Transverse colon (tissue), 4 donors: ENCODE measurements around the gene ZFAND3. TPM values are rescaled to one million over a fixed set of nuclear protein-coding genes. Genes with fewer than 3 reads are reported as not detected.

ENCODE experiments used
- DNase-seq: peaks from one replicate; pipeline ENCODE4 v3.0.0-alpha.2; 2019
- H3K27ac ChIP-seq, 4 donors: fragments of 200-600 bp; sonication (generic); 2 replicates each; pipeline ENCODE4 v1.5.1; 2016 to 2018; ENCODE audit warnings: inconsistent platforms in 4 of 4
- H3K27me3 ChIP-seq: fragments of 200-600 bp; sonication (generic); 2 replicates; pipeline ENCODE4 v1.5.1; 2017; ENCODE audit warnings: inconsistent platforms
- H3K36me3 ChIP-seq, 4 donors: fragments of 200-600 bp; sonication (generic); 2 replicates each; pipeline ENCODE4 v1.5.1; 2017 to 2019; ENCODE audit warnings: inconsistent platforms in 4 of 4
- H3K4me1 ChIP-seq, 4 donors: fragments of 200-600 bp; sonication (generic); 2 replicates each; pipeline ENCODE4 v1.5.1; 2017 to 2020; ENCODE audit warnings: inconsistent platforms in 4 of 4
- H3K4me3 ChIP-seq, 4 donors: fragments of 200-600 bp; sonication (generic); 1 replicate in 1 of 4; 2 replicates in 3 of 4; pipeline versions ENCODE4 v1.5.1 to v1.6.1; 2017 to 2019; ENCODE audit warnings: inconsistent platforms in 4 of 4
- H3K9me3 ChIP-seq, 2 donors: fragments of 200-600 bp; sonication (generic); 2 replicates each; pipeline ENCODE4 v1.5.1; 2017 to 2019; ENCODE audit warnings: inconsistent platforms in 2 of 2
- EP300 ChIP-seq: sonication (generic); formaldehyde crosslinking; IDR thresholded peaks from one replicate; pipeline ENCODE4 v1.6.1; 2017; ENCODE audit warnings: antibody characterized with exemption, low read depth
- POLR2A ChIP-seq: fragments of 450-650 bp; IDR thresholded peaks from one replicate; pipeline ENCODE4 v1.6.1; 2016; ENCODE audit warnings: antibody characterized with exemption, mild to moderate bottlenecking, moderate library complexity
- POLR2AphosphoS5 ChIP-seq, 3 donors: sonication (generic); formaldehyde crosslinking; IDR thresholded peaks; one replicate each; pipeline ENCODE4 v1.6.1; 2016; ENCODE audit warnings: antibody characterized with exemption in 3 of 3
- WGBS, 2 donors: methylation state at CpG; one replicate each; pipeline ENCODE4 v1.1.5; 2018; ENCODE audit warnings: low coverage in 1 of 2; 5-methylcytosine and 5-hydroxymethylcytosine counted together
- in situ Hi-C, 4 donors: fragments of 200-750 bp; cut with MboI; loops; one replicate each; pipeline versions ENCODE4 v1.15.0 to v1.15.1; 2017; ENCODE audit warnings: low sequenced_read_pairs in 3 of 4, low pct_ligation_motif_present in 1 of 4, low pct_unique_long_range_greater_than_20kb in 1 of 4
- intact Hi-C: fragments of 100-400 bp; cut with DNase I; formaldehyde crosslinking; loops from one replicate; pipeline ENCODE4 v1.15.1; 2023; ENCODE audit warnings: low total_unique reads
- total RNA-seq, 4 donors: library from RNA; depleted of rRNA; stranded (reverse); fragments of >200 nt; gene quantifications; one replicate each; pipeline ENCODE4 v1.1.0, GENCODE V29; 2016
- TF ChIP-seq, protein P1 (sequence below), 5 experiments: fragments of 200-600 bp in 3 of 5; fragments of 450-650 bp in 2 of 5; sonication (generic) in 3 of 5; IDR thresholded peaks; 1 replicate in 2 of 5; 2 replicates in 3 of 5; pipeline ENCODE4 v1.5.1; 2016 to 2017; ENCODE audit warnings: antibody characterized with exemption in 5 of 5, inconsistent platforms in 3 of 5, mild to moderate bottlenecking in 2 of 5, moderate library complexity in 1 of 5

Gene ZFAND3
- total RNA-seq, 4 donors from 2014 or later = 20.5 to 83.4 (median 36.5) TPM

DNA sequence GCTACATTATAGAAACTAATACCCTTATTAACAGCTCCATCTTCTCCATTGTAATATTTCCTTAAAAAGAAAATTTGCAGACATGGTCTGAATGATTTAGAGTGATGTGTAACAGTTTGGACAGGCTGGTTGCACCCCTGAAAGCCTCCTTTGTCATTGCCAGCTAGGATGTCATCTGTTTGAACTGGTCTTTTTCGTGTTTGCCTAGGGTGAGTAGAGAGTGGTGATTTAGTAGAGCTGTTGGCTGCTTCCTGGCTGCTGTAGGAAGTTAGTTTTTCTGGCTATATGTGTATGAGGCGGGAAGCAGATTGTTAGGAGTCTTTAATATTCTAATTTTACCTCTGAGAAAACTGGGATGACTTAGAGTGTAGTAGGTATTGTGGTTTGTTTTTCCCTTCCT is 101.1 kb downstream of the ZFAND3 start:
- Histone ChIP-seq H3K9me3 (no peaks in the 10 kb centered on the region), H3K4me3 (no peak overlapping the region), H3K4me1 (peaks cover 0 to 56% (median 19%) of the 10 kb centered on the region in 4 donors), H3K27me3 (no peaks in the 10 kb centered on the region), H3K27ac (no peak overlapping the region), H3K36me3 (no peaks in the 10 kb centered on the region)
- DNase-seq = no peak
- in situ Hi-C loops = no loop called here
- intact Hi-C loops = no loop called here
- TF ChIP-seq, protein P1, sequence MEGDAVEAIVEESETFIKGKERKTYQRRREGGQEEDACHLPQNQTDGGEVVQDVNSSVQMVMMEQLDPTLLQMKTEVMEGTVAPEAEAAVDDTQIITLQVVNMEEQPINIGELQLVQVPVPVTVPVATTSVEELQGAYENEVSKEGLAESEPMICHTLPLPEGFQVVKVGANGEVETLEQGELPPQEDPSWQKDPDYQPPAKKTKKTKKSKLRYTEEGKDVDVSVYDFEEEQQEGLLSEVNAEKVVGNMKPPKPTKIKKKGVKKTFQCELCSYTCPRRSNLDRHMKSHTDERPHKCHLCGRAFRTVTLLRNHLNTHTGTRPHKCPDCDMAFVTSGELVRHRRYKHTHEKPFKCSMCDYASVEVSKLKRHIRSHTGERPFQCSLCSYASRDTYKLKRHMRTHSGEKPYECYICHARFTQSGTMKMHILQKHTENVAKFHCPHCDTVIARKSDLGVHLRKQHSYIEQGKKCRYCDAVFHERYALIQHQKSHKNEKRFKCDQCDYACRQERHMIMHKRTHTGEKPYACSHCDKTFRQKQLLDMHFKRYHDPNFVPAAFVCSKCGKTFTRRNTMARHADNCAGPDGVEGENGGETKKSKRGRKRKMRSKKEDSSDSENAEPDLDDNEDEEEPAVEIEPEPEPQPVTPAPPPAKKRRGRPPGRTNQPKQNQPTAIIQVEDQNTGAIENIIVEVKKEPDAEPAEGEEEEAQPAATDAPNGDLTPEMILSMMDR (IDR thresholded peaks at IDR 0.05) = no peak
- TF ChIP-seq POLR2AphosphoS5 (IDR thresholded peaks at IDR 0.05) (no peak), EP300 (no peak), POLR2A (no peak)
- WGBS, 2 donors = 29 to 38% methylated on average over 2 of the region's 2 CpGs

DNA sequence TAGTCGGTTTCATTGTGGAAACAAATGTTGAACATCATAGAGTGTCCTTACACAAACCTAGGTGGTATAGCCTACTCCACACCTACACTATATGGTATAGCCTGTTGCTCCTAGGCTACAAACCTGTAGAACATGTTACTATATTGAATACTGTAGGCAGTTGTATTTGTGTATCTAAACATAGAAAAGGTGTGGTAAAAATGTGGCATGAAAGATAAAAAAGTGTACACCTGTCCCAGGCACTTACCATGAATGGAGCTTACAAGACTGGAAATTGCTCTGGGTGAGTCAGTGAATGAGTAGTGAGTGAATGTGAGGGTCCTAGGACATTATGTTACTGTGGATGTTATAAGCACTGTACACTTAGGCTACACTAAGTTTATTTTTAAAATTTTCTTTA is 103.0 kb downstream of the ZFAND3 start:
- Histone ChIP-seq H3K4me3 (no peak overlapping the region), H3K36me3 (no peaks in the 10 kb centered on the region), H3K9me3 (no peaks in the 10 kb centered on the region), H3K27ac (no peak overlapping the region), H3K4me1 (peaks cover 0 to 42% (median 14%) of the 10 kb centered on the region in 4 donors), H3K27me3 (no peaks in the 10 kb centered on the region)
- in situ Hi-C loops = no loop called here
- TF ChIP-seq EP300 = no peak
- TF ChIP-seq POLR2A = no peak
- TF ChIP-seq, protein P1 (IDR thresholded peaks at IDR 0.05) = no peak
- no peak for TF ChIP-seq POLR2AphosphoS5 (IDR thresholded peaks at IDR 0.05)
- WGBS, 2 donors = 88 to 89% methylated on average over 1 of the region's 1 CpG
- DNase-seq = no peak
- intact Hi-C loops = no loop called here

DNA sequence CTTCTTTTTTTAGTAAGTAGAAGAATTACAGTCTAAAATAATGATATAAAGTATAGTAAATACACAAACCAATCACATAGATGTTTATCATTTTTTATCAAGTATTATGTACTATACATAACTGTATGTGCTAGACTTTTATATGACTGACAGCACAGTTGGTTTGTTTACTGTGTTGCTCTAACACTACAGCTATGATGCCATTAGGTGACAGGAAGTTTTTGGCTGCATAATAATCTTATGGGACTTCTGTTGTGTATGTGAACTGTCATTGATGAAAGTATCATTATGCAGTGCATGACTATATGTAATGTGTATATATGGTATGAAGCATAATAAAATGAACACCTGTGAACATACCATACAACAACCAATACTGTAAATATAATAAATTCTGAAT is 104.0 kb downstream of the ZFAND3 start:
- H3K4me3 ChIP-seq = no peak overlapping the region
- intact Hi-C loops = no loop called here
- no peak for TF ChIP-seq EP300
- no peak for TF ChIP-seq POLR2AphosphoS5 (IDR thresholded peaks at IDR 0.05)
- TF ChIP-seq POLR2A = no peak
- TF ChIP-seq, protein P1 (IDR thresholded peaks at IDR 0.05) = no peak
- no peaks in the 10 kb centered on the region for H3K36me3 ChIP-seq
- no peak for DNase-seq
- no peak overlapping the region for H3K27ac ChIP-seq
- H3K9me3 ChIP-seq = no peaks in the 10 kb centered on the region
- in situ Hi-C loops = no loop called here
- H3K4me1 ChIP-seq = peaks cover 0 to 35% (median 8%) of the 10 kb centered on the region in 4 donors
- no peaks in the 10 kb centered on the region for H3K27me3 ChIP-seq

DNA sequence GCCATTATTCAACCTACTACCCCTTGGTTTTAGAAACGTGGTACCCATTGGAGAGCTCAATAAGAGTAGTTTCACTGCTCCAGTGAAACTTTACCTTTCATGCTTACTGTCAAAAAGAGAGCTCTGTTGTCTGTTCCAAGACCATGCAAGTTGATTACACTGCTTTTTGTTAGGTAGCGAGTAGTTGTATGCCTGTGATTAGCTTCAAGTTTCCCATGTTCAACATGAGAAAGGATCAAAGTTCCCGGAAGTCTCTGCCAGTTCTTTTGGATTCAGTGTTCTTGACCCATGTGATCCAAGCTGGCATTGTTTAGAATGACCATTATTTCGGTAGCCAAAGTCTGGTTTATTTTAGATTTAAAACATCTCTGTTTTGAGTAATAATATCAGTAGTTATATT is 107.1 kb downstream of the ZFAND3 start:
- in situ Hi-C loops = no loop called here
- TF ChIP-seq POLR2A = no peak
- TF ChIP-seq EP300 = no peak
- TF ChIP-seq, protein P1 (IDR thresholded peaks at IDR 0.05) = no peak
- TF ChIP-seq POLR2AphosphoS5 (IDR thresholded peaks at IDR 0.05) = no peak

More for the DNA sequence above, 107.1 kb downstream of the ZFAND3 start:
- WGBS, 2 donors = 89 to 97% methylated on average over 3 to 4 of the region's 4 CpGs
- peaks cover 0 to 40% (median 8%) of the 10 kb centered on the region in 4 donors for H3K4me1 ChIP-seq
- H3K9me3 ChIP-seq = no peaks in the 10 kb centered on the region
- intact Hi-C loops = no loop called here
- no peak overlapping the region for H3K27ac ChIP-seq
- DNase-seq = no peak
- no peak overlapping the region for H3K4me3 ChIP-seq
- H3K36me3 ChIP-seq = no peaks in the 10 kb centered on the region
- H3K27me3 ChIP-seq = no peaks in the 10 kb centered on the region
